ENCODE results near the gene JARID2. TPM values are rescaled to one million over a fixed set of nuclear protein-coding genes. Genes with fewer than 3 reads are reported as not detected.

The JARID2 gene
- total and polyA plus RNA-seq, 12 donors, result 2.3 to 11.6 (median 8.7) TPM

- no peaks in the 10 kb centered on the region for H3K9me3 ChIP-seq
- TF ChIP-seq CTCF (IDR thresholded peaks at IDR 0.05), result no peak
- no peak overlapping the region for H3K27ac ChIP-seq
- ATAC-seq (no peak), DNase-seq (no peak)
- H3K4me3 ChIP-seq, result no peak overlapping the region
- no peaks in the 10 kb centered on the region for H3K27me3 ChIP-seq
- intact Hi-C loops (cut with DNase I), result loop anchor here in 4 of 10 donors (5.0 to 10.0 kb wide), 4 partner anchors 105 to 1385 kb away; no protein-coding TSS in a partner anchor
- H3K36me3 ChIP-seq, result peaks cover 0 to 78% (median 29%) of the 10 kb centered on the region in 9 donors
- peaks cover 11 to 44% (median 31%) of the 10 kb centered on the region in 9 donors for H3K4me1 ChIP-seq
- 86 to 89% methylated on average over 13 of the region's 13 CpGs for whole genome bisulfite sequencing, 2 donors
These were observed 263.6 kb downstream of the JARID2 start for GRCh38 chr6:15509335-15509933.

GRCh38 chr6:15510121-15510520 is 264.3 kb downstream of the JARID2 start:
- H3K9me3 ChIP-seq, result no peaks in the 10 kb centered on the region
- ATAC-seq (no peak), DNase-seq (no peak)
- no peaks in the 10 kb centered on the region for H3K27me3 ChIP-seq
- 92 to 97% methylated on average over 6 of the region's 6 CpGs for WGBS, 2 donors
- H3K4me1 ChIP-seq, result peaks cover 10 to 37% (median 24%) of the 10 kb centered on the region in 9 donors
- H3K27ac ChIP-seq, result no peak overlapping the region
- H3K36me3 ChIP-seq, result peaks cover 0 to 85% (median 29%) of the 10 kb centered on the region in 9 donors
- no peak for TF ChIP-seq CTCF (IDR thresholded peaks at IDR 0.05)
- H3K4me3 ChIP-seq, result no peak overlapping the region
- intact Hi-C loops (cut with DNase I), result loop anchor here in 1 of 10 donors (5.0 kb wide), 1 partner anchor 112 kb away; no protein-coding TSS in a partner anchor

- Histone ChIP-seq H3K36me3 (peaks cover 0 to 90% (median 29%) of the 10 kb centered on the region in 9 donors), H3K9me3 (no peaks in the 10 kb centered on the region), H3K27me3 (no peaks in the 10 kb centered on the region), H3K4me3 (no peak overlapping the region), H3K4me1 (peaks cover 5 to 31% (median 18%) of the 10 kb centered on the region in 9 donors), H3K27ac (no peak overlapping the region)
- ATAC-seq, result no peak
- TF ChIP-seq CTCF (IDR thresholded peaks at IDR 0.05), result no peak
- intact Hi-C loops (cut with DNase I), result loop anchor here in 1 of 10 donors (5.0 kb wide), 1 partner anchor 112 kb away; no protein-coding TSS in a partner anchor
- WGBS, 2 donors, result 76 to 84% methylated on average over 16 of the region's 16 CpGs
- DNase-seq, result no peak
These were observed 264.8 kb downstream of the JARID2 start for GRCh38 chr6:15510536-15511247.

GRCh38 chr6:15511248-15512125 is 265.6 kb downstream of the JARID2 start:
- ATAC-seq (peak; percentile 61 to 92 (median 86)), DNase-seq (peak; percentile 71 to 75)
- TF ChIP-seq CTCF (IDR thresholded peaks at IDR 0.05), result no peak
- peaks cover 0 to 98% (median 29%) of the 10 kb centered on the region in 9 donors for H3K36me3 ChIP-seq
- H3K4me3 ChIP-seq, result no peak overlapping the region
- no peaks in the 10 kb centered on the region for H3K9me3 ChIP-seq
- peaks cover 0 to 29% (median 14%) of the 10 kb centered on the region in 9 donors for H3K4me1 ChIP-seq
- intact Hi-C loops (cut with DNase I), result loop anchor here in 1 of 10 donors (5.0 kb wide), 1 partner anchor 111 kb away; no protein-coding TSS in a partner anchor
- H3K27ac ChIP-seq, result peak overlapping the region in 9 of 10 donors; percentile 30 to 83 (median 61)
- no peaks in the 10 kb centered on the region for H3K27me3 ChIP-seq
- WGBS, 2 donors, result 72 to 78% methylated on average over 14 of the region's 14 CpGs

Data from heart right ventricle (tissue), 16 donors.